Measurements from ENCODE around the gene GJA8. TPM values are rescaled to one million over a fixed set of nuclear protein-coding genes. Genes with fewer than 3 reads are reported as not detected.
"Not testable (repeated sequence)": the region's sequence is repeated elsewhere in the genome, so short reads cannot be mapped to it uniquely, and the experiment has no call there.

The GJA8 gene
- total RNA-seq, 2 experiments from 2014 or later = not detected

DNA sequence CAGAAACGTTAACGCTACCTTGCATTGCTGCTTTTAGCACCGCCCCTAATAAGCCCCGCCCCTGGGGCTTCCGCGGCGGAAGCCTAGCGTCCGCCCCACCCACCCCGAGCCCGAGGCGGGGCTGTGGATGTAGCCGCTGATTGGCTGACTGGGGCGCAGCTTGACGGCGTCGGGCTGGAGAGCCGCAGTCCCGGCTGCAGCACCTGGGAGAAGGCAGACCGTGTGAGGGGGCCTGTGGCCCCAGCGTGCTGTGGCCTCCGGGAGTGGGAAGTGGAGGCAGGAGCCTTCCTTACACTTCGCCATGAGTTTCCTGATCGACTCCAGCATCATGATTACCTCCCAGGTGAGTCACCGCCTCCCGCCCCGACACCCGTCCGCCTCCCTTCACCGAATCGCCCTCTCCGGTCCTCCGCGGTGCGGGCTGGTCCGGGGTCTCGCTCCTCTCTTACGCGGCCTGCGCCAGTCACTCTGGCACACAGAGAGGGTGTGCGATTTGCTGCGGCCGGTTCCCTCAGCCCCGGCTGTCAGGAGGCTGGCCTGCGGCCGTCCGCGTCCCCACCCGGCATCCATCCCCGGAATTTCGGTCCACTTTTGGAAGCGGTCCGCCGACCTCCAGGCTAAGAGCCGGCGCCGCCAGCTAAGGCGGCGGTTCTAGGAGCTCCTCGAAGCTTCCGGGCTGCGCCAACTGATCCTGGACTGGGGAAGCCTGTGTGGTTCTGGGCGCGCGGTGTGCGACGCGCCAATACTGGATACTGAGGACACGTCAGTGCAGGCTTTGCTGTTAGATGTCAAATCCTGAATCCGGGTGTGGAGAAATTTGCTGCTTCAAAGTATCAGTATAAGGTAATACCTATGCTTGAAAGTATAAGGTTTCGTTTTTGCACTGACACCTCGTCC is 25.9 kb downstream of the GJA8 start, which contains the start of gene GPR89B:
TSS of gene GPR89B (plus strand) at position 185 of the 897 bp plus-strand sequence. CDS start at position 302, 117 bp downstream.
- CTCF ChIA-PET; H3K27me3 Mint-ChIP-seq; POLR2A ChIA-PET; intact Hi-C loops (cut with micrococcal nuclease); H3K36me3 Mint-ChIP-seq; H3K9me3 Mint-ChIP-seq: not testable (repeated sequence)
- Mint-ChIP-seq H3K4me3 (peak within 1 kb of the TSS; percentile 79), H3K4me1 (ENCODE audit: low read depth) (peaks cover 36% of the 10 kb centered on the region), H3K27ac (peak within 1 kb of the TSS; percentile 71)
- DNase-seq = peak; percentile 96

- CTCF ChIA-PET; intact Hi-C loops (cut with micrococcal nuclease); H3K4me3 Mint-ChIP-seq: not testable (repeated sequence)
Observed at GRCh38 chr1:147931137-147931536, 28.5 kb downstream of the GJA8 start.

GRCh38 chr1:147935296-147935695 is 32.7 kb downstream of the GJA8 start:
- H3K4me3 Mint-ChIP-seq; H3K9me3 Mint-ChIP-seq; H3K27me3 Mint-ChIP-seq; intact Hi-C loops (cut with micrococcal nuclease); DNase-seq; CTCF ChIA-PET; POLR2A ChIA-PET; H3K27ac Mint-ChIP-seq; H3K36me3 Mint-ChIP-seq: not testable (repeated sequence)
- peaks cover 24% of the 10 kb centered on the region for H3K4me1 Mint-ChIP-seq (ENCODE audit: low read depth)

More at GRCh38 chr1:147931137-147931536, 28.5 kb downstream of the GJA8 start:
- DNase-seq, H3K36me3 Mint-ChIP-seq, H3K9me3 Mint-ChIP-seq, POLR2A ChIA-PET, H3K27ac Mint-ChIP-seq, H3K27me3 Mint-ChIP-seq: not testable (repeated sequence)
- peaks cover 31% of the 10 kb centered on the region for H3K4me1 Mint-ChIP-seq (ENCODE audit: low read depth)

GRCh38 chr1:147940456-147940855 is 37.9 kb downstream of the GJA8 start:
- DNase-seq; intact Hi-C loops (cut with micrococcal nuclease); H3K27me3 Mint-ChIP-seq; POLR2A ChIA-PET; H3K36me3 Mint-ChIP-seq; H3K27ac Mint-ChIP-seq; H3K9me3 Mint-ChIP-seq; H3K4me1 Mint-ChIP-seq (ENCODE audit: low read depth); H3K4me3 Mint-ChIP-seq; CTCF ChIA-PET: not testable (repeated sequence)

DNA sequence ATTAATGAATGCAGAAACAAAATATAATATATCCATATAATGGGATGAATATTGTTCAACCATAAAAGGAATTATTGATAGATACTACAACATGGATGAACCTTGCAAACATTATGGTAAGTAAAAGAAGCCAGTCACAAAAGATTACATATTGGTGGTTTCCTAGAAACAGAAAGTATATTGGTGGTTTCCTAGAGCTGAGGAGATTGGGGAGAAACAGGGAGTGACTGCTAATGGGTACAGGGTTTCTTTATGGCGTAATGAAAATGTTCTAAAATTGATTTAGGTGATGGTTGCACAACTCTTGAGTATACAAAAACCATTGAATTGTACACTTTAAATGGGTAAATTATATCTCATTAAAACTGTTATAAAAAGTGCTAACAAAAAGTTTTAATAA is 40.0 kb downstream of the GJA8 start:
- DNase-seq; CTCF ChIA-PET; POLR2A ChIA-PET; H3K4me1 Mint-ChIP-seq (ENCODE audit: low read depth); H3K4me3 Mint-ChIP-seq; intact Hi-C loops (cut with micrococcal nuclease); H3K9me3 Mint-ChIP-seq; H3K27me3 Mint-ChIP-seq; H3K36me3 Mint-ChIP-seq; H3K27ac Mint-ChIP-seq: not testable (repeated sequence)

DNA sequence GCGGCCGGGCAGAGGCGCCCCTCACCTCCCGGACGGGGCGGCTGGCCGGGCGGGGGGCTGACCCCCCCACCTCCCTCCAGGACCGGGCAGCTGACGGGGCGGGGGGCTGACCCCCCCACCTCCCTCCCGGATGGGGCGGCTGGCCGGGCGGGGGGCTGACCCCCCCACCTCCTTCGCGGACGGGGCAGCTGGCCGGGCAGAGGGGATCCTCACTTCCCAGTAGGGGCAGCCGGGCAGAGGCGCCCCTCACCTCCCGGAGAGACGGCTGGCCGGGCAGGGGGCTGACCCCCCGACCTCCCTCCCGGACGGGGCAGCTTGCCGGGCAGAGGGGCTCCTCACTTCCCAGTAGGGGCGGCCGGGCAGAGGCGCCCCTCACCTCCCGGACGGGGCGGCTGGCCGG is 46.9 kb downstream of the GJA8 start:
- H3K27ac Mint-ChIP-seq; DNase-seq; intact Hi-C loops (cut with micrococcal nuclease); H3K36me3 Mint-ChIP-seq; CTCF ChIA-PET; POLR2A ChIA-PET; H3K4me3 Mint-ChIP-seq; H3K27me3 Mint-ChIP-seq; H3K9me3 Mint-ChIP-seq; H3K4me1 Mint-ChIP-seq (ENCODE audit: low read depth): not testable (repeated sequence)

Other genes starting within 250 kb of the GJA8 start
- gene ACP6, start 232.3 kb upstream of the GJA8 start, total RNA-seq = 10 to 100 TPM; 11.6 to 12.5 TPM
- gene GJA5, start 142.2 kb upstream of the GJA8 start, total RNA-seq = not detected
- 10 to 100 TPM; 15.2 to 15.5 TPM for gene GPR89B, start 25.6 kb downstream of the GJA8 start, total RNA-seq
- 1 to 10 TPM; 6.9 to 7.8 TPM for gene NBPF11, start 249.5 kb downstream of the GJA8 start, total RNA-seq